HL-60/S4 treated with phorbol 12-myristate 13-acetate at 8.2 ng/mL for 4 days and 3 days (cell line): ENCODE measurements around the gene FAM131B.

Experiments used
- in situ Hi-C: fragments of 300-500 bp; cut with MboI; formaldehyde crosslinking; loops from 2 replicates; pipeline ENCODE4 v1.15.0; 2022; ENCODE audit warnings: low sequenced_read_pairs

Gene FAM131B

DNA sequence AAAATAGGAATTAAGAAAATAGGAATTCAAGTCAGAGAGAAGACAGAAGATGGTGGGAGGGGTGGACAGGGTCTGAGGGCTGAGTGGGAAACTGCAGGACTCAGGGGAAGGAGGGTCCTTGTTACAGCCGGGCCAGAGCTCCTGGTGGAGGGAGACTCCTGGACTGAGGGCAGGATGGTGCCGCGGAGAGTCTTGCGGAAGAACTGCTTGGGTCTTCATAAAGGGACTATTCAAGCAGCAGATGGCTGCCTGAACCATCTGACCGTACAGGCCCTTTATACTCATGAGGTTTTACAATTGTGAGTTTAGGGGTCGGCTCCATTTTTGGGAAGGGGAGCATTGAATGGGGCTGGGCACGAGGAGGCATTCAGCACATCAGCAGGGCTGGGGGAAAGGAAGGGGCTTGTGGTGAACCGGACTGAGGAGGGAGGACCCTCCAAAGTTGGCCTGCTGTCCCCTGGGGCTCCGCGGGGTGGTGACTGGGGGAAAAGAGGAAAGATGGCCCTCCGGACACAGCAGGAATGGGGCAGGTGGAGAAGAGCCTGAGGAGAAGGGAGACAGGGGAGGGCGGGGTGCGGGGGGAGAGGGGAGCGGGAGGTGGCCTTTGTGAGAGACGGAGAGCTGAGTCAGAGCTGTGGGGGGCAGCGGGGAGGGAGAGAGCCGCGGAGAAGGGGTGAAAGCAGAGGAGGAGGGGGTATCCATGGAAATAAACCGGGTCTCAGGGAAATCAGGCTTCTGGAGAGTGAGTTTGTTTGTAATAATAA lies 1.5 kb downstream of the FAM131B start:
- in situ Hi-C loops = no loop called here

DNA sequence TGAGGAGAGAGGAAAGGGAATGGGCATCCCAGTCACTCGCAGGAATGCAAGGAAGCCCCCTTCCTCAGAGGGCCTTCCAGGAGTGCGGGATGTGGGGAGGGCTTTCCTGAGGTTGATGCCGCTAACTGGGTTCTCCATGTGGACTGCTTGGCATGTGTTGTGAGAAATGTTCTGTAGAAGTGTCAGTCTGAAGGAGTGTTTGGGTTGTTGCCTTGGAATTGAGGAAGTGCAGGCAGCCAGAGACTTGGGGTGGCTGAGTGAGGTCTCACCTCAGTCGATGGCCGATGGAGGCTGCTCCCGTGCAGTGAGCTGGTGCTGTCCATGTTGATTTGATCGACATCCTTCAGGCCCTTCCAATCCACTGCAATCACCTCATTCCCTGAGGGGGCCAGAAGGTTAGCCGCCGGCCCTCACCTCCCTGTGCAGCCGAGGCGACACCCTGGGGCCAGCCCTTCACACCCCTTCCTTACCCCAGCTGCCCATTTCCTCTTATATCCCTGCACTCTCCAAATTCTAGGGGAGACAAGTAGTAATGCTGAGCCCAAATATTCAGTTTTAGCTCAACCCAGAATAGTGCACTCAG lies 2.7 kb downstream of the FAM131B start:
- in situ Hi-C loops = no loop called here

- in situ Hi-C loops = no loop called here
These were observed 3.9 kb downstream of the FAM131B start for GRCh38 chr7:143358626-143359025.

GRCh38 chr7:143356414-143357050 lies 6.0 kb downstream of the FAM131B start:
- in situ Hi-C loops = no loop called here

GRCh38 chr7:143355450-143356385 lies 6.8 kb downstream of the FAM131B start:
- in situ Hi-C loops = no loop called here

GRCh38 chr7:143354965-143355364 lies 7.5 kb downstream of the FAM131B start:
- in situ Hi-C loops = no loop called here

GRCh38 chr7:143354376-143354775 lies 8.1 kb downstream of the FAM131B start:
- in situ Hi-C loops = no loop called here

DNA sequence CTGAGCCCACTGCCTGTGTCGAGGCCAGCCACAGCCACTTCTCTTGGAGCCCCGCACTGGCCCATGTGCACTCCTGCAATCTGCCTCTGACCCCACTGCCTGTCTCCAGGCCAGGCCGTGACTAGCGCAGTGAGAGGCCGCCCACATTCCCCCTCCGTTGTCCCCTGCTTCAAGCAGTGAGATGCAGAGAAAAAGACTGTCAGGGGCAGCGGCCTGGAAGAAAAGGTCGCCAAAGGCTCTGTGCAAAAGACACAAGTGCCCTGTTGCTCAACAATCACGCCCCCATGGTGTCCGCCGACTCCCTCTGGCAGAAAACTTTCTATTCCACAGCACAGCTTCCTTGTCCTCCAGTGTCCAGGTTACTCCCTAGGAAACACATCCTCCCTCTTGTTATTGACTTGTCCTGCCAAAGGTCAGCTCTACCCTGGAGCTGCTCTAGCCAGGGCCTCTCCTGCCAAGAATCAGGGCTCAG lies 9.9 kb downstream of the FAM131B start:
- in situ Hi-C loops = no loop called here

- in situ Hi-C loops = no loop called here
These were observed 10.9 kb downstream of the FAM131B start for GRCh38 chr7:143351574-143351973.

- in situ Hi-C loops = no loop called here
These were observed 11.5 kb downstream of the FAM131B start for GRCh38 chr7:143351060-143351459.

DNA sequence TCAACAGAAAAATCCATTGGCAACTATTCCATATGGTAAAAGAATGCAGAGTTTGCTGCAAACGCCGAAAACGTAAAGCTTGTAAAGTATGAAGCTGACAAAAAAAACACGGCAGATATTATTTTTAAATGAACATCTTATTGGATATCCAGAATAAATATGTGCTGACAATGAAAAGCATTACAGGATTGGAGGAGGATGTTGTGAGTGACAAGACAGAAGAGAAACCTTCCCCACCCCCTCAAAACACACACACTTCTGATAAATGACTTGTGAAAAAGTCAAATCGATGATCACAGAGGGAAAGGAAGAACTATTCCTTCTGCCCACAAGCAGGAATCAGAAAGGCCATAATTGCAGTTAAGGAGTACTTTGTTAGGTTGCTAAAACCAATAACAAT lies 14.6 kb downstream of the FAM131B start:
- in situ Hi-C loops = no loop called here

- in situ Hi-C loops = no loop called here
These were observed 16.5 kb downstream of the FAM131B start for GRCh38 chr7:143346018-143346417.

DNA sequence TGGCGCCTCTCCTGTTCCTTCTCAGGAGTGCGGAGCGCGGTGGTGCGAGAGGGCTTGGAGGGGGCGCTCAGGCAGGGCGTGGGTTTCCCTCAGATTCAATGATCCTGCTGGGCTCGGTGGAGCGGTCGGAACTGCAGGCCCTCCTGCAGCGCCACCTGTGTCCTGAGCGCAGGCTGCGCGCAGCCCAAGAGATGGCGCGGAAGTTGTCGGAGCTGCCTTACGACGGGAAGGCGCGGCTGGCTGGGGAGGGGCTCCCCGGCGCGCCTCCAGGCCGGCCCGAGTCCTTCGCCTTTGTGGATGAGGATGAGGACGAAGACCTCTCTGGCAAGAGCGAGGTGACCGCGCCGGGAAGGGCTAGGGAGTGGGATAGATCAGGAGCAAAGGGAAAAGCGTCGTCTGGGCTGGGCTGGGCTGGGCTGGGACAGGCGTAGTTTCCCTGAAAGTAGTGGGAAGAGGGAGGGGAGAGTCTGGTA lies 17.0 kb downstream of the FAM131B start:
- in situ Hi-C loops = no loop called here

DNA sequence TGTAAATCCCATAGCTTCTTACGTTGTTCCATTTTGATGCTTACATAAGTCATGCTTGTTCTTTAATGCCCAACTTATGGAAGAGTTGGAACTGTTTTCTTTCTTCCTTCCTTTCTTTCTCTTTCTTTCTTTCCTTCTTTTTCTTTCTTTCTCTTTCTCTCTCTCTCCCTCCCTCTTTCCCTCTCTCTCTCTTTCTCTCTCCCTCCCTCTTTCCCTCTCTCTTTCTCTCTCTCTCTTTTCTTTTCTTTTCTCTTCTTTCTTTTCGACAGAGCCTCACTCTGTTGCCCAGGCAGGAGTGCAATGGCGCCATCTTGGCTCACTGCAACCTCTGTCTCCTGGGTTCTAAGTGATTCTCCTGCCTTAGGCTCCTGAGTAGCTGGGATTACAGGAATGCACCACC lies 18.9 kb downstream of the FAM131B start:
- in situ Hi-C loops = no loop called here

DNA sequence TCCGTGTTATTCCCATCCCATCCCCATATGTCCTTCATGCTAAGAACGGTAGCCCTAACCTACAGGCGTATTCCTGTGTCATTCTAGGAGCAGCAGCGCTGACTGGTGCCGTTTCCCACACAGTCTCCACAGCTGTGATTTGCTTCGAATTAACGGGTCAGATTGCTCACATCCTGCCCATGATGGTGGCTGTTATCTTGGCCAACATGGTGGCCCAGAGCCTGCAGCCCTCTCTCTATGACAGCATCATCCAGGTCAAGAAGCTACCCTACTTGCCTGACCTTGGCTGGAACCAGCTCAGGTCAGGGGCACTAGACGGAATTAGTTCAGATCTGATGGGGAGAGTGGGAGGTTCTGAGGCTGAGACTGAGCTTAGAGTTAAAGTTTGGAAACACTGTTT lies 20.7 kb downstream of the FAM131B start:
- in situ Hi-C loops = no loop called here

DNA sequence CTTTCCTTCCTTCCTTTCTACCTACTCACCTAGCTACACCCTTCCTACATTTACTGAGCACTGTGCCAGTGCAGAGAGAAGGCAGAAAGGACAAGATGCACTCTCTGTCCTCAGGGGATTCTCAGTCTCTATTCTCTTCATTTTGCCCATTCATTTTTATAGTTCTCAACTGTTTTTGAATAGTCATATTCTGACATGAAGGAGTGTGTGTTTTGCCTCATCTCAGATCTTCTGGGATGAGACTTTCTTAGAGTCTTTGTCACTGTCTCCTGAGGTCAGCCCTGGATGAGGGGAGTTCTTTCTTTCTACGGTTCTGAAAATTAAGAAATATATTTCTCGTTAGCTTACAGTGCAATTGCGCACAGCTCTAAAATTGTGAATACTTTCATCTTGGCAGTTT lies 25.3 kb downstream of the FAM131B start:
- in situ Hi-C loops = no loop called here

DNA sequence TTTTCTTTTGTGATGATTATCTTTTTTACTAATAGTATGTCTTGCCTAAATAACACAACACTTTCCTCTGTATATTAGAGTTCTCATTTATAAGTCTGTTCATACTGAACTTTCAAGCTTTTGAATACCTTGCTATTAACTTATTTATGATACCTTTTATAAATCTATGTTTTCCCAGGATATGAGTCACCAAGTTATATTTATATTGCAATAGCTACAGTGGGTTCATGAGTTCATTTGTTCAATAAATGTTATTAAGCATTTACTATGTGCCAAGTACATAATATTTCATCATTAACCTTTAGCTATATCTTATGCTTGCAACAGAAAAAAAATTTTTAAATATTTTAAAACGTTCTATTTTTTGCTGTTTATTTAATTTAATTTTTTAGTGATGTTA lies 28.3 kb downstream of the FAM131B start:
- in situ Hi-C loops = no loop called here

GRCh38 chr7:143331179-143331801 lies 31.2 kb downstream of the FAM131B start:
- in situ Hi-C loops = no loop called here

GRCh38 chr7:143329471-143330170 lies 32.9 kb downstream of the FAM131B start:
- in situ Hi-C loops = no loop called here

- in situ Hi-C loops = no loop called here
These were observed 34.6 kb downstream of the FAM131B start for GRCh38 chr7:143327903-143328302.
